AG09319 (cell line): ENCODE measurements around the gene CAPN5.

Experiments used
- DNase-seq: peaks from one replicate; pipeline ENCODE4 v3.0.0-alpha.2; 2010; ENCODE audit warnings: low read depth; ENCODE audit errors: extremely low read depth
- TF ChIP-seq, protein P1 (sequence below): IDR thresholded peaks from 2 replicates; pipeline ENCODE4 v1.5.1; 2011; ENCODE audit warnings: low read depth, mild to moderate bottlenecking, inconsistent platforms, low read length, moderate library complexity

Gene CAPN5

DNA sequence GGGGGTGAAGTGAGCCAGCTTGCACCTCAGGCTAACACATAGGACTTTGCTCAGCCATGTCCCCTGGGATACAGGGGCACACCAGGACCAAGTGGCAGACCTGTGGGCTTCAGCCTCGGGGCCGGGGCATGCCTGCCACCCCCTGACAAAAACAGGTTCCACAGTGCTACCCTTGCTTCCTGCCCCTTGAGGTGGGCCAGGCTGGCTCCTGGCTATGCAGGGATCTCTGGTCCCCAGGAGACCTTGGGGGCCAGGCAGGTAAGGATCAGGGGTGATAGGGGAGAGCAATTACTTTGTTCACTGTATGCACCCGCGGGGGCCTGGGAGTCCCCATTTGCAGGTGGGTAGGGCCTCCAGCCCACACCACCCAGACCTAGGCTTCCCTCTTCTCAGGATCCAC lies 58.9 kb downstream of the CAPN5 start:
- TF ChIP-seq, protein P1, sequence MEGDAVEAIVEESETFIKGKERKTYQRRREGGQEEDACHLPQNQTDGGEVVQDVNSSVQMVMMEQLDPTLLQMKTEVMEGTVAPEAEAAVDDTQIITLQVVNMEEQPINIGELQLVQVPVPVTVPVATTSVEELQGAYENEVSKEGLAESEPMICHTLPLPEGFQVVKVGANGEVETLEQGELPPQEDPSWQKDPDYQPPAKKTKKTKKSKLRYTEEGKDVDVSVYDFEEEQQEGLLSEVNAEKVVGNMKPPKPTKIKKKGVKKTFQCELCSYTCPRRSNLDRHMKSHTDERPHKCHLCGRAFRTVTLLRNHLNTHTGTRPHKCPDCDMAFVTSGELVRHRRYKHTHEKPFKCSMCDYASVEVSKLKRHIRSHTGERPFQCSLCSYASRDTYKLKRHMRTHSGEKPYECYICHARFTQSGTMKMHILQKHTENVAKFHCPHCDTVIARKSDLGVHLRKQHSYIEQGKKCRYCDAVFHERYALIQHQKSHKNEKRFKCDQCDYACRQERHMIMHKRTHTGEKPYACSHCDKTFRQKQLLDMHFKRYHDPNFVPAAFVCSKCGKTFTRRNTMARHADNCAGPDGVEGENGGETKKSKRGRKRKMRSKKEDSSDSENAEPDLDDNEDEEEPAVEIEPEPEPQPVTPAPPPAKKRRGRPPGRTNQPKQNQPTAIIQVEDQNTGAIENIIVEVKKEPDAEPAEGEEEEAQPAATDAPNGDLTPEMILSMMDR = no peak
- DNase-seq = no peak

DNA sequence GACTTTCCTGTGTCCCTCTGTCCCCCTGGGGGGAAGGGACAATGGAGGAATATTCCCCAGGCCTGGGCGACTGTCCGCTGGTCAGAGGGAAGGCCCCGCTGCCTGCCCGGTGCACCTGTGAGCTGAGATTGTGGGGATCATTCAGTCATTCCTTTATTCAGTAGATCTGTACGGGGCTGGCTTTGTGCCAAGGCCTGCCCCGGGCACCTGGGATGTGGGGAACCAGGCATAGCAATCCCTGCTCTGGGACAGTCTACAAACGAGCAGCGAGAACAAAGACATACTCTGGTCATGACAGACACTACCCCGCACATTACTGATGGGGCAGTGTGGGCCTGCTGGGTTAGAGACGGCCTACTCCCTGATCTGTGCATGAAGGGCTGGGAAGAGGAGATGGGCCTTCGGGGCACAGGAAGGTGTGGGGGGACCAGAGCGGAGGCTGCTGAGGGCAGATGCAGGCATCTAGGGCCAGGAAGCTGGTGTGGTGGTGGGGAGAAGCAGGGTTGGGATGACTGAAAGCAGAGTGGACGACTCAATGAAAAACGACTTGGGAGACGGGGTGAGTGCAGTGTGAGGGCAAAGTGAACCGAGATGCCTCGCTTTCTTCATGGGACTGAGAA lies 59.5 kb downstream of the CAPN5 start:
- TF ChIP-seq, protein P1 = no peak
- DNase-seq = no peak

DNA sequence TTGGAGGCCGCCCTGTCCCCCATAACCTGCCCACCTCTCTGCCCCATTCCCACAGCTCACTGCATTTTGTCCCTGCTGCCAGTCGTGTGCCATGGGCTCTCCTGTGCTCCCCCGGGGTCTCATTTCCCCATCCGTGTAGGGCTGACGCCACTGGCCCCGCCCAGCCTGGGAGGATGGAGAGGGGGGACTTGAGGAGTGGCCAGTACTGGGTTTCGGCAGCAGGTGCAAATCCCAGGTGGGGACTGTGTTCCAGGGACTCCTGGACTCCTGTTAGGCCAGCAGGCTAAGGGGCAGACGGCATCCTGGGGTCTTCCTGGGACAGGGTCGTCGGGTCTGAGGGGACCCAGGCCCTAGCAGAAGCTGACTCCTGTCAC lies 60.1 kb downstream of the CAPN5 start:
- DNase-seq = no peak
- TF ChIP-seq, protein P1 = no peak

DNA sequence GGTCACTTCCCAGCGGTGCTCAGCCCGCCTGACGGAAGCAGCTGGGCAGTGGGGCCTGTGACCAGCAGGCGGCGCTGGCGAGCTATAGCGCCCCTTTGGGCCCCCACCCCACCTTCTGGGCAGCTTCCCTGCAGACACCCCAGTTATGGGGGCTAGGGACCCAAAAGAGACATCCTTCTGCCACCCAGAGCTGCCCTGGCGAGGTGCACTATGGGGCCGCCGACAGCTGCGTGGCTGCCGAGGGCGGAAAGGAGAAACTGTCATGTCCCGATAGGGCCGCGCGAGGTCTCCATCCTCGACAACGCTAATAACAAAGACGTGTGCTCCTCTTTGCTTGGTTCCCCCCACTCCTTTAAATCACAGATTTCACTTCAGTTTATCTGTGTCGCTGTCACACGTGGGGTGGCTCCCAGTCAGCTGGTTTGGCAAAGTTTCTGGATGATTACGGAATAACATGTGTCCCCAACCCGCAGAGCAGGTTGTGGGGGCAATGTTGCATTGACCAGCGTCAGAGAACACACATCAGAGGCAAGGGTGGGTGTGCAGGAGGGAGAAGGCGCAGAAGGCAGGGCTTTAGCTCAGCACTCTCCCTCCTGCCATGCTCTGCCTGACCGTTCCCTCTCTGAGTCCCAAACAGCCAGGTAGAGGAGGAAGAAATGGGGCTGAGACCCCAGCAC lies 60.6 kb downstream of the CAPN5 start:
- TF ChIP-seq, protein P1 = peak; percentile 100
- no peak for DNase-seq

DNA sequence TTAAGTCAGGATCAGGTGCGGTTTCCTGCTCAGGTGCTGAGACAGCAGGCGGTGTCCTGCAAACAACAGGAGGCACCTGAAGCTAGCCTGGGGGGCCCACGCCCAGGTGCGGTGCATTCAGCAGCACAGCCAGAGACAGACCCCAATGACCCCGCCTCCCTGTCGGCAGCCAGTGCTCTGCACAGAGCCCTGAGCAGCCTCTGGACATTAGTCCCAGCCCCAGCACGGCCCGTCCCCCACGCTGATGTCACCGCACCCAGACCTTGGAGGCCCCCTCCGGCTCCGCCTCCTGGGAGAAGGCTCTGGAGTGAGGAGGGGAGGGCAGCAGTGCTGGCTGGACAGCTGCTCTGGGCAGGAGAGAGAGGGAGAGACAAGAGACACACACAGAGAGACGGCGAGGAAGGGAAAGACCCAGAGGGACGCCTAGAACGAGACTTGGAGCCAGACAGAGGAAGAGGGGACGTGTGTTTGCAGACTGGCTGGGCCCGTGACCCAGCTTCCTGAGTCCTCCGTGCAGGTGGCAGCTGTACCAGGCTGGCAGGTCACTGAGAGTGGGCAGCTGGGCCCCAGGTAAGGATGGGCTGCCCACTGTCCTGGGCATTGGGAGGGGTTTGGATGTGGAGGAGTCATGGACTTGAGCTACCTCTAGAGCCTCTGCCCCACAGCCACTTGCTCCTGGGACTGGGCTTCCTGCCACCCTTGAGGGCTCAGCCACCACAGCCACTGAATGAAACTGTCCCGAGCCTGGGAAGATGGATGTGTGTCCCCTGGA lies 61.3 kb downstream of the CAPN5 start, which contains the start of gene MYO7A:
MYO7A (plus strand) TSS at position 327 of the 772 bp plus-strand sequence. CDS start 2,389 bp downstream, outside the sequence.
- no peak for DNase-seq

DNA sequence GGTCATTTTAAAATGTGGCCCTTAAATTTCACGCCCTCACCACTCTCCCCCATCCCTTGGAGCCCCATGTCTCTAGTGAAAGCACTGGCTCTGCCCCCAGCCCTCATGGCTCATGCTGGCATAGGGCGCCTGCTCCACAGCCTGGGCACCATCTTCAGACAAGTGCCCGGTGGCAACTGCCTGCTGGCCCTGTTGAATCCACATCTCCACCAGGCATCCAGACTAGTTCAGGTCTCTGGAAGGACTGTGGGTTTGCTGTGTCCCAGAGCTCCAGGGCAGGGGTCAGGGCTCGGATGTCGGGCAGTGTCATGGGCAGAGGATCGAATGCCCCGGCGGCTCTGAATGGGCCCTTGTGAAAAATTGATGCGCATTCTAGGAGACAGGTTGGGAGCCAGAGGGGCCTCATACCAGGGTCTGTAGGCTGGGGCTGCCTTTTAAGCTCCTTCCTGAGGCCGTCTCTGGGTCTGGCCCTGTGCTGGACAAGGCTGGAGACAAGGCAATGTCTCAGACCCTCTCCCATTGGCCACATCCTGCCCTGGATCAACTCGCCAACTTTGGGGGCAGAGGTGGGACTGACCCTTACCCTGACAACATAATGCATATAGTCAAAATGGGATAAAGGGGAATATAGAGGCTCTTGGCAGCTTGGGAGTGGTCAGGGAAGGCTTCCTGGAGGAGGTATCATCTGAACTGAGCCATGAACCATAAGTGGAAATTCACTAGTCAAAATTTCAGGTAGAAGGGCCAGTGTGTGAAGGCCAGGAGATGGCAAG lies 62.5 kb downstream of the CAPN5 start:
- TF ChIP-seq, protein P1 = no peak
- no peak for DNase-seq

More for the DNA sequence above, 61.3 kb downstream of the CAPN5 start, which contains the start of gene MYO7A:
- TF ChIP-seq, protein P1 = no peak
